Calu3 (cell line): ENCODE results near the gene RPS6KA2. TPM values are rescaled to one million over a fixed set of nuclear protein-coding genes. Genes with fewer than 3 reads are reported as not detected.

Experiments used
- BruUV-seq: library from RNA; stranded (reverse); fragments of 400-500 nt; replicated peaks from 2 replicates; lab custom pipeline; 2021; lab: Mats Ljungman, UMichigan
- CTCF ChIA-PET: fragments of 300-600 bp; sonication (Branson Sonifier 250); formaldehyde crosslinking; loops from one replicate; lab custom pipeline; 2022; ENCODE audit warnings: antibody characterized with exemption; lab: Charles Lee
- DNase-seq: peaks from one replicate; pipeline ENCODE4 v3.0.0; 2022
- H3K27ac Mint-ChIP-seq: one replicate; pipeline ENCODE4 v1.8.0; 2022; ENCODE audit warnings: mixed read lengths; ENCODE audit not compliant: unreplicated experiment
- H3K27me3 Mint-ChIP-seq: one replicate; pipeline ENCODE4 v1.8.0; 2022; ENCODE audit warnings: mixed read lengths; ENCODE audit not compliant: unreplicated experiment
- H3K36me3 Mint-ChIP-seq: one replicate; pipeline ENCODE4 v1.8.0; 2022; ENCODE audit warnings: mild to moderate bottlenecking, moderate library complexity, mixed read lengths; ENCODE audit not compliant: insufficient read depth, unreplicated experiment
- H3K4me1 Mint-ChIP-seq: one replicate; pipeline ENCODE4 v1.8.0; 2022; ENCODE audit warnings: mild to moderate bottlenecking, low read depth, mixed read lengths; ENCODE audit not compliant: unreplicated experiment
- H3K4me3 Mint-ChIP-seq: one replicate; pipeline ENCODE4 v1.8.0; 2022; ENCODE audit warnings: mild to moderate bottlenecking, low read depth, moderate library complexity, mixed read lengths; ENCODE audit not compliant: unreplicated experiment
- H3K9me3 Mint-ChIP-seq: one replicate; pipeline ENCODE4 v1.8.0; 2022; ENCODE audit warnings: low read depth, mixed read lengths; ENCODE audit not compliant: unreplicated experiment
- CTCF ChIP-seq: fragments of 200-600 bp; IDR thresholded peaks from one replicate; pipeline ENCODE4 v1.8.0; 2022; ENCODE audit warnings: antibody characterized with exemption; ENCODE audit not compliant: unreplicated experiment
- intact Hi-C: fragments of 100-400 bp; cut with micrococcal nuclease; formaldehyde crosslinking; loops from one replicate; pipeline ENCODE4 v1.10.0; 2022; ENCODE audit not compliant: unreplicated experiment
- total RNA-seq: library from RNA; stranded (reverse); gene quantifications from 2 replicates; pipeline ENCODE4 v1.2.3, GENCODE V29; 2022

Gene RPS6KA2
- total RNA-seq, 1 experiment from 2014 or later, result 41.3 TPM

- no peaks in the 10 kb centered on the region for H3K4me1 Mint-ChIP-seq
- H3K4me3 Mint-ChIP-seq, result no peak overlapping the region
- CTCF ChIA-PET, result interaction anchor here (3.0 kb wide), 1 partner anchor 10 kb away, joined by 8 read pairs; no protein-coding TSS in a partner anchor
- H3K9me3 Mint-ChIP-seq, result no peaks in the 10 kb centered on the region
- no peak overlapping the region for H3K27ac Mint-ChIP-seq
- H3K36me3 Mint-ChIP-seq, result peaks cover 4% of the 10 kb centered on the region
- intact Hi-C loops, result no loop called here
- H3K27me3 Mint-ChIP-seq, result no peaks in the 10 kb centered on the region
- no TSS peak for BruUV-seq
- DNase-seq, result no peak
- TF ChIP-seq CTCF, result no peak
Measured at GRCh38 chr6:166567107-166567506, 59.9 kb downstream of the RPS6KA2 start.

DNA sequence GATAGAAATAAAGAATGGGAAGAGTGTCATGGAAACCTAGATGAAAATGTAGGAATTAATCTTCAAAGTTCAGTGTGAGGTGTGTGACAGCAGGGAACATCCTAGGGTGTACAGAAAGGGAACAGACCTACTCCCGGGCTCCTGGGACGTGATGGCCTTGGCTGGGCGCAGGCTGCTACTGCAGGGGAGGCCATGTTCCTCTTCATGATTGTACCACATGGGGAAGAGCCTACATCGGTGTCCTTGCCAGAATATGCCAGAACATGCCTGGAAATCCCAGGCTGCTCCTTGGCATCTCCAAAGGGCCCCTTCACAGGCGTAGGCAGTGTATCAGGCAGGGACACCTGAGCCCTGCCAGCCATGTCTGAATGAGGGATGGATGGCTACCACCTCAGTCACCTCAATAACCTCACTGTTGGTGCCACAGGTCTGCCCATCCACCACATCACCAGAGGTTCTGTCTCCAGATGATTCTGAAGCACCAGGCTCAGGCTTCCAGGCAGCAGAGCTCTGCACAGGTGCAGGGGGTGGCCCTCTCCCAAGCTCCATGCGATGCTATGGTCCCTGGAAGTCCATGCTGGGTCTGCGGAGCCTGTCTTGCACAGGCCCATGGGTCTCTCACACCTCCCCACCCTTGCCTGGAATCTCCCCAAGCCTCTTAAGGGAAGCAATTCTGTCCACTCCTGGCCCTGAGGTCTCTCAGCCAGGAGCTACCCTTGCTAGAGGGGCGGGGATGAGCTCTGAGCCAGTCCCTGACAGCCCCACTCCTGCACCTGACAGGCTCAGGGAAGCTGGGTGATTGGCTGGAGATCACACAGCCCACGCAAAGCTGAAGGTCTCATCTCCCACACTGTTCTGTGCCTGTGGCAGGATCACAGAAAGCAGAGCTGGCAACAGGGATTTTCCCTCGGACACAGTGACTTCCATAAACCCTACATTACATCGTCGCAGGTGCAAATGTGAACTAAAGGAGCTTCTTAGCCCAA lies 60.7 kb downstream of the RPS6KA2 start:
- peaks cover 3% of the 10 kb centered on the region for H3K4me1 Mint-ChIP-seq
- DNase-seq, result no peak
- no peak for TF ChIP-seq CTCF
- peaks cover 4% of the 10 kb centered on the region for H3K36me3 Mint-ChIP-seq
- intact Hi-C loops, result no loop called here
- no TSS peak for BruUV-seq
- CTCF ChIA-PET, result interaction anchor here (3.0 kb wide), 1 partner anchor 9 kb away, joined by 8 read pairs; no protein-coding TSS in a partner anchor
- no peak overlapping the region for H3K27ac Mint-ChIP-seq
- no peaks in the 10 kb centered on the region for H3K9me3 Mint-ChIP-seq
- no peak overlapping the region for H3K4me3 Mint-ChIP-seq
- H3K27me3 Mint-ChIP-seq, result no peaks in the 10 kb centered on the region

DNA sequence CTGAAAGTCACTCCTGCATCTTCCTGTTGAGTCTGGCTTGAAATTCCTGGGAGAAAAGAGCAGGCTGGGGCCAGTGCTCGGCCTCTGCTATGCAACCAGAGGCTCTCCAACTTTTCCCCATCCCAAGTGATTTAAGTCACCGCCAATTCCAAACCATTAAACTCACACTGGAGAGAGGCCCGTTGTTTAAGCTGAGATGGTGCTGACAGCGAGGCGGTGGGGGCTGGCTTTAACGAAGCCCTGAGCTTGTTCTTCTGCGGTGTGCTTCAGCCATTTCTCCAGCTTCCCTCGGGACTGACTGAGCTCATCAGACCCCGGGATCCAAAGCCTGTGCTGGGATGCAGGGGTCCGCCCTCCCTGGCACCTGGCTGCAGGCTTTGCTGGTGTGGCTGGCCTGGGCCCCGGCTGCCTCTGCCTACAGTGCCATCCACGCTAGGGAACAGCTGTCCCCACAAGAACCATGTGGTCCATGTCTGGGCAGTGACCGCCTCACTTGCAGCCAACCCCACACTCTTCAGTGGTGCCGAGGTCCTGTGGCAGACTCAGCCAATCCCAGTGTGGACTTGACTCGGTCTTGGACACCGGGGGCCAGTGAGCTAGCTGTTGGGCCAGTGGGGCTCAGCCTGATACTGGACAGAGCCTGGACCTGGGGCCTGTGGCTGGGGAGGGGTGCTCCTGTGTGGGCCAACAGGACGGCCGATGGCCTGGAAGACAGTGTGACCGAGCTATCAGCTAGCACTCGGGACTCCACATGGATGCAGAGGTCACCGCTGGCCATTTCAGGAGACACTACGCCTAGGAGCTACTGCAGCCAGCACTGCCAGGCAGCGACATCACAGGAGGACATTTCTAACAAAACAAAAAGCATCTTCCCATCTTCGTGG lies 61.7 kb downstream of the RPS6KA2 start:
- CTCF ChIA-PET, result interaction anchor here (3.0 kb wide), 1 partner anchor 8 kb away, joined by 8 read pairs; no protein-coding TSS in a partner anchor
- Mint-ChIP-seq H3K27me3 (no peaks in the 10 kb centered on the region), H3K27ac (no peak overlapping the region), H3K36me3 (peaks cover 4% of the 10 kb centered on the region), H3K4me1 (peaks cover 8% of the 10 kb centered on the region), H3K4me3 (no peak overlapping the region), H3K9me3 (peaks cover 2% of the 10 kb centered on the region)
- intact Hi-C loops, result no loop called here
- TF ChIP-seq CTCF, result no peak
- no TSS peak for BruUV-seq
- DNase-seq, result no peak

GRCh38 chr6:166563805-166564204 lies 63.2 kb downstream of the RPS6KA2 start:
- Mint-ChIP-seq H3K36me3 (peaks cover 4% of the 10 kb centered on the region), H3K27me3 (no peaks in the 10 kb centered on the region), H3K4me3 (no peak overlapping the region), H3K27ac (no peak overlapping the region), H3K4me1 (peaks cover 14% of the 10 kb centered on the region), H3K9me3 (peaks cover 2% of the 10 kb centered on the region)
- no peak for TF ChIP-seq CTCF
- CTCF ChIA-PET, result no interaction called here
- DNase-seq, result no peak
- BruUV-seq, result no TSS peak
- intact Hi-C loops, result no loop called here
